Cardiac septum (tissue), 1 donor: ENCODE data around the gene ZNF319. TPM values are rescaled to one million over a fixed set of nuclear protein-coding genes. Genes with fewer than 3 reads are reported as not detected.
"Not testable (repeated sequence)": the region's sequence is repeated elsewhere in the genome, so short reads cannot be mapped to it uniquely, and the experiment has no call there.

Experiments
- DNase-seq: peaks from one replicate; pipeline ENCODE4 v3.0.0-alpha.2; 2020; ENCODE audit warnings: low spot score
- intact Hi-C: fragments of 100-400 bp; cut with DNase I; formaldehyde crosslinking; loops from one replicate; pipeline ENCODE4 v1.14.0; 2022
- total RNA-seq: library from RNA; stranded (reverse); fragmentation: NEBNext Ultra II Directional; extraction: Animal tissue kit (Norgen Biotek cat#: 25700); gene quantifications from one replicate; pipeline ENCODE4 v1.2.1, GENCODE V29; 2021
- donor health status: DM: no; HTN: no; CAD: no.

ZNF319 gene
- total RNA-seq, 1 donor from 2014 or later, result 7.2 TPM

DNA sequence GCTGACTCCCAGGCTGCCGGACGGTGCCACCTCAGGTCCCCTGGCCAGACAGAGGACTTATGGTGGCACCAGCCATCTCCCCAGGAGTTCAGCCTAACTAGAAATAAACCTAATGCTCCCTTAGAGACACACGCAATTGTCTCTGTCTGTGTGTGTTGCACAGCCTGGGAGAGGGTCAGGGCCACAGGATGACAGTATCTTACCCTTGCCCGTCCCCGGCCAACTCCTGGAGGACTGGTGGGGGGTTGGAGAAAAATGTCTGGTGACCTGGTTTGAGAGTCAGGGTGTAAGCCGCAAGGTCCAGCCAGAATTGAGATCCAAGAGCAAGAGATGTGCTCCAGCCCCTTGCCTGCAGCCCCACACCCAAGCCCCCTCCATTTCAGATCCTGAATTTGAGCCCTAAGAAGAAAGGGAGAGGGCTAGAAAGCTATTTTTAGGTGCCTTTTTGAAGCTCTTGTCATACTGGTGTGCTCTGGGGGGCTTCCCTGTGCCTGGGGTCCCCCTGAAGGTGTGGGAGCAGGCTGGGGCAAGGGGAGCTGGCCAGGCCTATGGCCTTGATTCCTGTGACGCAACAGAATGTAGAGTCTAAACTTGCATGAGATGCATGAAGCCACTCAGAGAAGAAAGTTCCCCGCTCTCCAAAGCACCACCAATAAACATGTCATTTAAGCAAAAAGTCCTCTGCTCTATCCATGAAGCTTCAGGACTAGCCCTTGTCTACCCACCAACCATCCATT lies 12.9 kb downstream of the ZNF319 start:
- no peak for DNase-seq
- intact Hi-C loops, result loop anchor here (5.0 to 10.0 kb wide), 2 partner anchors 50 to 183 kb away; partner anchors contain the start of gene KIFC3

DNA sequence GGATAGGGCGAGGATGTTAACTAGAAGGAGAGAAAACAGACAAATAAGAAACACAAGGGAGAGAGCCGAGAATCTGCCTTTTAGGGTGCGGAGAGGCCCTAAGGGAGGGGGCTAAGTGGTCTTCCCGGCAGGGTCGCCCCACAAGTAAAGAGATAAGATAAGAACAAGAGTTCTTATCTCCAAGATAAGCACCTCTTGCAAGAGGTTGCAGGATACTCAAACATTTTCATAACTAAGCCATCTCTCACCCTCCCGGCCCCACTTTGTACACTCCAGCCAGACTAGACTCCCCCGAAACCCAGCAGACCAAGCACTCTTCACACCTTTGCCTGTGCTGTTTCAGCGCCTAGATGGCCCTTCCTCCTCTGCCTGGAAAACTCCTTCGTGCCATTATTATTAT lies 14.3 kb downstream of the ZNF319 start:
- intact Hi-C loops, result loop anchor here (5.0 to 10.0 kb wide), 2 partner anchors 49 to 181 kb away; partner anchors contain the start of gene KIFC3
- DNase-seq, result no peak

DNA sequence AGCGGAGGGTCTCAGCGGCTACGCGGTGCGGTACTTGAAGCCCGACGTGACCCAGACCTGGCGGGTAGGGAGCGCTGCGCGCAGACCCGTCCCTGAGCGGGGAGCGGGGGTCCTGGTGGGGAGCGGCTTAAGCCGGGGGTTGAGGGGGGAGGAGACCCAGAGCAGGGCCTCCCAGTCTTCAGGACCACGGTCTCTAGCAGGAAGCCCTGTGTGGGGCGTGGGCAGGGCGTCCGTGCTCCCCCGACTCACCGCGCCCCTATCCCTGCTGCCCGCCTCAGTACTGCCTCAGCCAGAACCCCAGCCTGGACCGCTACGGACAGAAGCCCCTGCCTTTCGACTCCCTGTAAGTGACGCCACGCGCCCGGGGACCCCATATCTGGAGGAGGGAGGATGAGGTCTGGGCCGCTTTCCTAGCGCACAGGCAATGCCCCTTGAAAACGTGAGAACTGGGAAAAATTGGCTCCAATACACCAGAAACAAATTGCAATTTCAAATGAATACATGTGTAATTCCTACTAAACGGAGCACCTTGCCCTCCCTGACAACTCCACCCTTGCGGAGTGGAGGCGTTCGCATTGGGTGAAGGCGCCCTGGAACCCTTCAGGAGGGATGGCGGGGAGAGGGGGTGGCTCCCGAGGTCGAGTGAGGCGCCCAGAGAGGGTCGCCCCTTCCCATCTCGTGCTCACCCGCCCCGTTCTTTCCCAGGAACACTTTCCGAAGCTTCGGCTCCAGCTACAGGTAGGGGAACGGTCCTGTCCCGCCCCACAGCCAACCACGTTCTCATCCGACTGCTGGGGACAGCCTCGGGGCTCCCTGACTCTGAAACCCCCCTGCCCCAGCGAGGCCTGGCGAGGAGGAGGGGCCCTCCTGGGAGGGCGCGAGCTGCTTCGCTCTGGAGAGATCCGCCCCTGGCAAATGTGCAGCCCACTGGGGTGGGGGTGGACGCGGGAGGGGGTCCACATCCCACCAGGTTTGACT lies 15.0 kb downstream of the ZNF319 start:
- intact Hi-C loops, result loop anchor here (5.0 to 10.0 kb wide), 2 partner anchors 48 to 181 kb away; partner anchors contain the start of gene KIFC3
- no peak for DNase-seq

DNA sequence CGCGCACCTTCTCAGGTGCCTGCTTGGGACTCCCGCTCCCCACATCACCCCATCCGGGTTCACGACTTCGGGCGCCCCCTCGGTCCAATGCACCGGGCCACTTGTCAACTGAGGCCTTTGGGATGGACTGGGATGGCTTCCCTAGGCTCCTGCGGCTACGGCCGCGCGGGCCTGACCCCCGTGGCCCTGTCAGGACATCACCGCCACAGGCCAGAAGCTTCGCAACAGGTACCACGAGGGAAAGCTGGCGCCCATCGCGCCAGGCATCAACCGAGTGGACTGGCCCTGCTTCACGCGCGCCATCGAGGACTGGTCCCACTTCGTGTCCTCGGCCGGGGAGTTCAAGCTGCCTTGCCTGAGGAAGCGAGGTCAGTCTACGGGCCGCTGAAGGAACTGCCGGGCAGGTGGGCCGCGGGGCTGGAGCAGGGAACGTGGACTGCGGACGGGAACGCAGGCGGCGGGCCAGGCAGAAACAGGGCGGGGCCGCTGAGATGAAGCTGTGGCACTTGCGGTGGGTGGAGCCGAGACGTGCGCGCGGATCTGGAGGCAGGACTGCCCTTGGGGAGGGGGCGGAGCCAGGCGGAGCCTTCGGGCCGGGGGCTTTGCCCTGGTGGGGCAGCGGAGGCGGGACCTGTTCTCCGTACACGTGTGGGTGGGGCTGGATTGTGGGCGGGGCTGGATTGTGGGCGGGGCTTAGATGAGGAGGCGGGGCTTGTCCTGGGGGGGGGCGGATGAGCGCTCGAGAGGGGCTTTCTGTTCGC lies 15.8 kb downstream of the ZNF319 start:
- intact Hi-C loops, result loop anchor here (5.0 to 10.0 kb wide), 2 partner anchors 47 to 180 kb away; partner anchors contain the start of gene KIFC3
- peak; percentile 93 for DNase-seq

DNA sequence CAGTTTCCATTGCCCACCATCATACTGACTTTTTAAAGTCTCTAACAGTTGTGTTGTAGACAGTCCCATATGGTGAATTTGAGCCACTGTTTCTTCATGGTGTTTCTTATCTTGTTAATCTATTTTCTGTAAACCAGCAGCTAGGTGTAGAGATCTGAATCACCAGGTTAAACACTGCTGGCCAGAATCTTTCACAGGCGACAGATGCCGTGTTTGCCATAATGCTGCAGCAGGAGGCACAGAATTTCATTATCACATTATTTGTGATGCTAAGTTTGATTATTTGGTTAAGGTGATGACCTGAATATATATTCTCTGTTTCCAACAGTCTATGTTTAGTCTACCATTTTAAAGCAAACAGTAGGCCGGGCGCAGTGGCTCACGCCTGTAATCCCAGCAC lies 18.1 kb downstream of the ZNF319 start:
- no peak for DNase-seq
- intact Hi-C loops, result loop anchor here (10.0 kb wide), 1 partner anchor 178 kb away; the partner anchor contains the start of gene KIFC3

DNA sequence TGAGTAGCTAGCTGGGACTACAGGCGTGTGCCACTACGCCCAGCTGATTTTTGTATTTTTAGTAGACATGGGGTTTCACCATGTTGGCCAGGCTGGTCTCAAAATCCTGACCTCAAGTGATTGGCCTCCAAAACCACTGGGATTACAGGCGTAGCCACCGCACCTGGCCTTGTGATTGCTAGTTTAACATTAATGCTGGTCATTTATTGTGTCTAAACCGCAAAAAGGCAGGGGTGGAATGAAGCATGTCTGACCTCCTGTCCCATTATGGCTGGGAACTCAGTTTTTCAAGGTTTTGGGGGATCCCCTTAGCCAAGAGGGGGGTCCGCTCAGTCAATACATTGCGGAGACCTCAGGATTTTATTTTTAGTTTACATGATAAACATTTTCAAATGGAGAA lies 18.8 kb downstream of the ZNF319 start:
- no peak for DNase-seq
- intact Hi-C loops, result loop anchor here (10.0 kb wide), 1 partner anchor 177 kb away; the partner anchor contains the start of gene KIFC3

DNA sequence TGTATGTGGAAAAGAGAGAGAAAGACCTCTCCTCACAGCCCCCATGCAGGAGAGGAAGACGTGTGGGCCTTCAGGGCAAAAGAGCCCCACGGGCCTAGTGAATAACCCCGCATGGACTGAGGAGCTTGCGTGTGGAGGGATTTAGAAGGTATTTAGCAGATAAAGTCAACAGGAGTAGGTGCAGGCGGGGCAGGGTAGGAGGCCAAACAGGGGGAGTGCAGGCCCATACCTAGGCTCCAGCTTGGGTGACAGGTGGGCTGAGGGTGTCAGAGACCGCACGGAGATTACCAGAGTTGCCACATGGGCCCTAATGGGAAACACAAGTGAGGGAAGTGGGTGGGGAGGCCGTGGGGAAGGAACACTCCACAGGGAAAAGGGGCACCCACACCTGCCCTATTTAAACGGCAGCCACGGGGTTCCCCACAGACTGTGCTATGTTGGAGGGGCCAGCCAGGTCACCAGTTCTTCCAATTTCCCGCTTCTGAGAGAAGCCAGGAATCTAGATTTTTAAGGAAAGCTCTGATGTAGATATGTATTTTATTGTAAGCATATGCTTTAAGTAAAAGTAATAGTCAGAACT lies 21.4 kb downstream of the ZNF319 start:
- DNase-seq, result no peak

DNA sequence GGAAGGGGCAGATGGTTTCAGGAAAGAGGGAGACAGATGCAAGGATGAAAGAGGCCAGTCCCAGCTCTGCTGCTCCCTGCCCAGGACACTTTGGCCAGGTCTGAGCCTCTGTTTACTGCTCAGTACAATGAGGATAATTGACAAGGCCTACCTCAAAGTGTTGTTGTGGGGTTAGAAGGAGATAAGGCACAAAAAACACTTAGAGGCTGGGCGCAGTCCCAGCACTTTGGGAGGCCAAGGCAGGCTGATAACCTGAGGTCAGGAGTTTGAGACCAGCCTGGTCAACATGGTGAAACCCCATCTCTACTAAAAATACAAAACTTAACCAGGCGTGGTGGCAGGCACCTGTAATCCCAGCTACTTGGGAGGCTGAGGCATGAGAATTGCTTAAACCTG lies 22.4 kb downstream of the ZNF319 start:
- DNase-seq, intact Hi-C loops: not testable (repeated sequence)

More for the DNA sequence above, 21.4 kb downstream of the ZNF319 start:
- intact Hi-C loops, result no loop called here

DNA sequence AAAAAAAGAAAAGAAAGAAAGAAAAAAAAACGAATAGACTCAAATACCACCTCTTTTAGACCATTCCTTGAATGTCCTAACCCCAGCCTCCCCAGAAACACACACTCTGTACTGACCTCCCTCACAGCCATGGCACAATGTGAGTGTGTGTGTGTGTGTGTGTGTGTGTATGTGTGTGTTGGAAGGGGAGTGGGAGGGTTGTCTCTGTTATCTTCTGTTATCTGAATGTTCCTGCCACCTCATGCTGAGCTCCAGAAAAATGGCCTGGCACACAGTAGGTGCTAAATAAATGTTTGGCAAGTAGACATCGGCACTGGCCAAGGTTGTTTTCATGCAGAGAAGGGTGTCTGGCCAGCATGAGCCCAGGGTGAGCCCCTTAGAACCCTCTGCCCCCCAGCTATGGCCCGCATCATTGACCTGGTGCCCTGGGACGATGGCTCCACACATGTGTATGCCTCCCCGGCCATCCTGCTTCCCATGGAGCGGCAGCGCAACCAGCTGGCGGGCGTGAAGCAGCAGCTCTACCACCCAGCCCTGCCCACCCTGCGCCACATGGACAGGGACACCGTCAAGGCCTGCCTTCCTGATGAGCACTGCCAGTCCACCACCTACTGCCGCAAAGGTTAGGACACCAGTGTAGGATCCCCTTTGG lies 22.9 kb downstream of the ZNF319 start:
- no peak for DNase-seq
- intact Hi-C loops, result no loop called here

DNA sequence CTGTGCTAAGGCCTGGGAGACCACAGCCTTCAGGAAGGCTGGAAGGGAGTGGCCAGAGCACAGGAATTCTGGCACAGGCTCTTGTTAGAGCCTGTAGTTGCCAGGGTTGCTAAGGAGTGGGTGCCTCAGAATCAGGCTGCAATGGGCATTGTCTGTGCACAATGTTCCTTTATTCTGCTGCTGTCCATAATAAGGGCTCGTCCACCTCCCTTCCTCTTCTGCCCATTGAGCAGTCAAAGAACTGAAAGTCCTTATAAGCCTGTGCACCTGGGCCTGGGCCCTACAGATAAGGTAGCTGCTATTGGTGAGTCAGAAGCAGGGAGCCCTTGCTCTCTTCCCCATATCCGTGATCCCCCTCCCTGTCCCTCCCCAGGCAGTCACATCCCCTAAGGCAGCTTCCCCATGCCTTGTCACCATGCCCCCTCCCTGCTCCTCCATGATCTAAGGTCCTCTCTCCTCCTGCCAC lies 24.1 kb downstream of the ZNF319 start:
- DNase-seq, result no peak
- intact Hi-C loops, result no loop called here

DNA sequence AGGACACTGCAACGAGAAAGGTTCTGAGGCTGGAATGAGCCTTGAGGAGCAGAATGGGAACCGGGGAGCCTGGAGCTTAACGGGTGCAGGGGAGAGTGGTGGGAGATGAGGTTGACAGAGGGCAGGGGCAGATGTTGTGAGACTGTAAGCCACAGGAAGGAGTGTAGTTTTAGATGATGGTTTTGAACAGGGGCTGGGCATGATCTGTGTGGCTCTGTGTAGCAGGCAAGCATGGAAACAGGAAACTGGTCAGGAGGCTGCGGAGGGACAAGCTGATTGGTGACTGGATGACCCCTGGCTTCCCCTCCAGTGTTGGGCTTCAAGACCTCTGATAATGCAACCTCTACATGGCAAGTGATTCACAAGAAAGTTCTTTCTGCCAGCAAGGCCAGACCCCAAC lies 28.2 kb downstream of the ZNF319 start:
- intact Hi-C loops, result no loop called here
- DNase-seq, result no peak

DNA sequence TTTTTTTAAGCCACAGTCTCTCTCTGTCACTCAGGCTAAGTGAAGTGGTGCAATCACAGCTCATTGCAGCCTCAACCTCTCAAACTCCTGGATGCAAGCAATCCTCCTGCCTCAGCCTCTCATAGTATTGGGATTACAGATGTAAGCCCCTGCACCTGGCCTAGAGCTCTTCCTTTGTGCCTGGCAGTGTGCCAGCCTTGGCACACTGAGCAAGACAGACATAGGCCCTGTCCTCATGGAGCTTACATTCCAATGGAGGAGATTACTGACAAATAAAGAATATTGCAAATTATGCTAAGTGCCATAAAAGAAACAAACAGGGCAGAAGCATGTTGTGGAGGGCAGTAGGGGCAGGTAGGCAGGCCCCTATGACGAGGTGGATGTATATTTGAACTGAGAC lies 28.6 kb downstream of the ZNF319 start:
- intact Hi-C loops, result no loop called here
- no peak for DNase-seq

DNA sequence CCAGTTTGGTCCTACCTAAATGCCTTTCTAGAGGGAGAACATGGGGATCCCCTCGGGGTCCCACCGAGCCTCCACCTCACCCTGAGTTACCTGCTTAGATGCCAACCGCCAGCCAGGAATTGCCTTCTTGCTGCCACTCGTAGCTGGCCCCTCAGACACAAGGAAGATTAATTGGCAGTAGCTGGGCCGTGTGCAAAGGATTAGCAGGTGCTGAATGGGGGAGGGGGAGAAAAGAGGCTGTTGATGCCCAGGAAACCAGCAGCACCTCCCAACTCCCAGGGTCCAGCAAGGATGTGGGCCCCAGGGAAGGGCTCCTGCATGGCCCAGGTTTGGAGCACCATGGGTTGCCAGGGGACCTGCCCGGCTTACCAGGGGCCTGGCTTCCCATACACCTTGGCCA lies 29.5 kb downstream of the ZNF319 start, which contains the start of gene CNGB1:
TSS of gene CNGB1 (minus strand) at position 159 of the 400 bp plus-strand sequence. CDS start 3,842 bp downstream, outside the sequence.
- intact Hi-C loops, result no loop called here
- no peak for DNase-seq

DNA sequence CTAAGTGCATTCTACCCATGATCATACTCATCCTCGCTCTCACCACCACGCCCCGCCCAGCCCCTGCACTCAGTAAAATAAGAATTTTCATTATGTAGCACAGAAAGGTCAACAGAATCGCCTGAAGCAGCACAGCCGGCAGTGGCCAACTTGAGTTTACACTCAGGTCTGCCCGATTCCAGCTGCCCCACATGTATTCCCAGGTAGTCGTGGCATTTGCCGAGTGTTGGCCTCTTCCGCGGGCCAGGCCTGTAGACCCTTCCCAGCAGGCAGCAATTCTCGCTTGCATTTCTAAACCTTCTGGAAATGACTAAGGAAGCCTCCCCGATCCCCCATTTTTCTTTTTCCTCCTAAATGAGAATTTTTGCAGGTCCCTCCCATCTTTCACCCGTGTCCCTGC lies 30.2 kb downstream of the ZNF319 start:
- DNase-seq, result no peak
- intact Hi-C loops, result no loop called here

DNA sequence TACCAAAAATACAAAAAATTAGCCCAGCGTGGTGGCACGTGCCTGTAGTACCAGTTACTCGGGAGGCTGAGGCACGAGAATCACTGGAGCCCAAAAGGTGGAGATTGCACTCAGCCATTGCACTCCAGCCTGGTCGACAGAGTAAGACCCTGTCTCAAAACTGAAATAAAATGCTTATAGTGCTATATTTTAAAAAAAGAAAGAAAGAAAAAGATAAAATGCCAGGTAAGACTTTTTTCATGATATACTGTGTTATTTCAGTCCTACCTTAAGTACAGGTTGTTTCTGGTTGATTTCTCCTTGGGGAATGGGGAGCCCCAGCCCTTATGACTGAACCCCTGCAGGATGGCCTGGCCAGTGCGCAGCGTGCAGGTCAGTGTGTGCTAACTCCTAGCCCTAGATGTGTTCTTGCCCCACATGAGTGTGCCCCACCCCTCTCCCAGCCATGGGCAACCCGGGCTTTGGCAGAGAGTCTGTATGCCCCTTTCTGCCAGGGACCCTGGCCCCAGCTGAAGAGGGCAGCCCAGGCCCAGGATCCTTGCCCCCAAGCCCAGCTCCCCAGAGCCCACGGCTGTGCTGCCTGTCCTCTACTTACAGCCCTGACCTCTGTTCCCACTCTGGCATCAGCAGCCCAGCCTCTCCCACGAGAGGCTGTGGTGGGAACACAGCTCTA lies 30.9 kb downstream of the ZNF319 start:
- no peak for DNase-seq
- intact Hi-C loops, result no loop called here

DNA sequence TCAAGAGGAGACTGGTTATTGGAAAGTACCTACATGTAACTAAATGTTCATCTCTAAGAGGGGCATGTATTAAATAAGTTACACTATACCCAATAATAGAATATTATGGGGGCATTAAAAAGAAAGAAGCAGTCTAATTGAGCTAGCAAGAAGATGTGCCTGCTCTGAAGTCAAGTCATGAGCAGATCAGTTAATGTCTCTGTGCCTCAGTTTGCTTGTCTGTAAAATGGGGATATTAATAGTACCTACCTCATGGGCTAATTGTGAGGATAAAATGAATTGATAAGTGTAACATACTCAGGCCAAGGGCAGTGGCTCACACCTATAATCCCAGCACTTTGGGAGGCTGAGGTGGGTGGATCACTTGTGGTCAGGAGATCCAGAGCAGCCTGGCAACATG lies 32.6 kb downstream of the ZNF319 start:
- intact Hi-C loops, result no loop called here
- DNase-seq, result no peak

DNA sequence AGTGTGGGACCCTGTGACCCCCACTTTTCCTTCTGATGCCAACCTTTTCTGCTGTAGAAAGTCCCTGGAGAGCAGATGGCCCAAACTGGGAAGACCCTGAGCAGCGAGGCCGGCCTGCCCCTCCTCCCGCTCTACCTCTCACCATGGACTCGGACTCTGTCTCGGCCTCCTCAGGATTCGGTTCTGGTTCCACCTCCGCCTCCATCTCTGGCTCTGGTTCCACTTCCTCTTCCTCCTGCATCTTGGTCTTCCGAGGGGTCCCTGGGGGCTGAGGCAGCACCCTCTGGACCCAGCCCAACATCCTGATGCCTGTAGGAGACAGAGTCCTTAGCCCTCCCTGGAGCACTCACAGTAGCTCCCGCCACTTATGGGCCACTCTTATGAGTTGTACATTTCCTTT lies 33.5 kb downstream of the ZNF319 start:
- DNase-seq, result no peak
- intact Hi-C loops, result no loop called here

DNA sequence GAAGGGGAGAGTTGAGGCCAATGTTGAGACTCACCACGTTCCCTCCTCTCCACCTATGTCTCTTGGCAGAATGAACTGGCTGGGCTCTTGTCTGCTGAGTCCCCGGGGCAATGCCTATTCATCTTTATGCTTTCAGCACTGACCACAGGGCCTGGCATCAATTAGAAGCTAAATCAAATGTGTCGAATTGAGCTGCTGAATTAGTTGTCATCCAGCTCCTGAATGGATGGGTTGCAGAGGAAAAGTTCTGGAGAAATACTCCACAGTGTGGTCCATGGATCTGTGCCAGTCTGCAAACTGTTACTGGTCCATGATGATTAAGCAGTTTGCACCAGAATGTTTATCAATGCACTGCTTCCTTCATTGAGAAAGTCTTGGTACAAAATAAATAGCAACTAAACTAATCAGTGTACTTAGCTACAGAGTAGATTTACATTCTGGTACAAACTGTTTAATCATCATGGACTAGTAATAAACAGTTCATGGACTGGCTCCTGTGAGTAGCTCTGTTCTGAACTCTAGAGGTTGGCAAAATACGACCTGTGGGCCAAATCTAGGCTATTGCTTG lies 34.2 kb downstream of the ZNF319 start:
- no peak for DNase-seq
- intact Hi-C loops, result no loop called here
